NCI-H748 (cell line): ENCODE data around the gene CEP43.

Experiments
- DNase-seq: peaks from one replicate; lab custom pipeline; 2025; ENCODE audit not compliant: unreplicated experiment; lab: John Stamatoyannopoulos, UW

CEP43 gene

DNA sequence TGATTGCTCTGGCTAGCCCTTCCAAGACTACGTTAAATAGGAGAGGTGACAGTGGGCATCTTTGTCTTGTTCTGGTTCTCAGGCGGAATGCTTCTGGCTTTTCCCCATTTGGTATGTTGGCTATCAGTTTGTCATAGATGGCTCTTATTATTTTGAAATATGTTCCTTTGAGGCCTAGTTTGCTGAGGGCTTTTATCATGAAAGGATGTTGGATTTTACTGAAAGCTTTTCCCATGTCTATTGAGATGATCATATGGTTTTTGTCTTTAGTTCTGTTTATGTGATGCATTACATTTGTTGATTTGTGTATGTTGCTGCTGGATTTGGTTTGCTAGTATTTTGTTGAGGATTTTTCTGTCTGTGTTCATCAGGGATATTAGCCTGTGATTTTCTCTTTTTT is 32.9 kb upstream of the CEP43 start:
- no peak for DNase-seq

DNA sequence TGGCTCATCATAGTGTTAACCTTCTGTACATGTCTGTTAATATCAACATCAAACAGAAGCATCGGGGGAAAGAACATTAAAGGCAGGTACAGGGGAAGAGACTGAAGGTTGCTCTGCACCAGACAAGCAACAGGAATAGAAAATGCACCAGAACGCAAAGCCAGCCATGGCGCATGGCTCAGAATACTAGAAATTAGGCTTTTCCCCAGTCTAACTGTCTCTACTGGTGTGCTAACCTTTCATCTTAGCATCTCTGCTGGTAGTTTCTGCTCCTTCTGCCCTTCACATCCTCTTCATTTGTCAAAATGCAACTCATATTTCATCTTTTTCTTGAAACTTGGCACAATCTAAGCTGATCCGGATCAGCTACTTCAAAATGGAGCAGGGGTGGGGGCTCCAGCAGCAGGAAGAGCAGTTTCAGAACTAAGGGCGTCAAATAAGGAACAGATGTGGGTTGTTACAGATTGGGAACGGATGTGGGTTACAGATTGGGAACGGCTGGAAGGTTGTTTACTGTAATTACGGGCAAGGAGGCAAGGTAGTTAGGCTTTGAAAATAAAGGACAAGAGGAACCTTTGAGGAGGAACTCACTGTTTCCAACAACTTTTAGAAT is 29.7 kb upstream of the CEP43 start:
- DNase-seq: no peak

DNA sequence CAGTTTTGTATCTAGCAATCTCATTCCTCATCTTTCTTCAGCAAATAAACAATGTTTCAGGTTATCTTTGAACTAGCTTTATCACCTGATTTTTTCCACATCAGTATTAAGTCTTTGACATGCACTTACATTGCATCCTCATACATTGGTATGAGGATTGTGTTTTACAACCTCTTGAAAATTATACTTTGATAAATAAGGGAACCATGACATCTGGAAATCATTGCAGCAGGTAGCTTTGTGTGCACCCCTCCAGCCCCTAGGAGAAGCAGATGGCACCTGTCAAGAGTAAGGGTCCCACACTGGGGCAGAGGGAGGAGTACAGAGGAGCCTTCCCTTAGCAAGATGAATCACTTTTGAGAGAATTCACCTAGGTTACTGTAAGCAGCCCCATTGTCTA is 29.1 kb upstream of the CEP43 start:
- no peak for DNase-seq

DNA sequence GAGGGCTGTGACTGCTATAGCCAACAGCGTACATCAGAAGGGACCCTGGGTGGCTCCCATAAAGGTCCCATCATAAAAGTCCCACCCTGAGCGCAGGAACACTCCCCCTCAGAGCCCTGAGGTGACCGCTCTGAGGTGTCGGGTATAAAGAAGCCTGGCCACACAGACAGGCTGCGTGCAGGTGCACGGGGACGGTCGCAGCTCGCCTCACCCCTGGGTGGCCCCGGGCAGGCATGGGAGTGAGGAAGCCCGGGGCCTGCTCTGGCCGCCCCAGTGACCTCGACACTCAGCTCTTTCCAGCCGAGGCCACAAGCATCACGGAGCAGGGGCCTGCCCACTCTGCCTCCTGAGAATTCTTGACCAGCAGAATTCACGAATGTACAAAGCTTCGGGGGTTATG is 28.4 kb upstream of the CEP43 start:
- DNase-seq: no peak

DNA sequence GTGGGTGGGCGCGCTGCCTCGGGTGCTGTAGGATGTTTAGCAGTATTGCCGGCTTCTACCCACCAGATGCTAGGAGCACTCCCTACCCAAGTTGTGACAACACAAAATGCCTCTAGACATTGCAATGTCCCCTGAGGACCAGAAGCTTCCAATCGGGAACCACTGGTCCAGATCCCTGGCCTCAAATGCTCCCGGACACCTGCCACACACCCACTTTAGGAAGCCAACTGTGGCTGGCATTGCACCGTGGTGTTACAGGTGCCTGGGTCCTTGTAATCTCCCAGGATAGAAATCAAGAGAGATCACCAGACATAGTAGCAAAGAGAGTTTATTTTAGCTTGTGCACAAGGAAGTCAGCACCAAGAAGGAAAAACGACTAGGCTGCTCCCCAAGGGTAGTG is 27.9 kb upstream of the CEP43 start:
- DNase-seq: no peak

DNA sequence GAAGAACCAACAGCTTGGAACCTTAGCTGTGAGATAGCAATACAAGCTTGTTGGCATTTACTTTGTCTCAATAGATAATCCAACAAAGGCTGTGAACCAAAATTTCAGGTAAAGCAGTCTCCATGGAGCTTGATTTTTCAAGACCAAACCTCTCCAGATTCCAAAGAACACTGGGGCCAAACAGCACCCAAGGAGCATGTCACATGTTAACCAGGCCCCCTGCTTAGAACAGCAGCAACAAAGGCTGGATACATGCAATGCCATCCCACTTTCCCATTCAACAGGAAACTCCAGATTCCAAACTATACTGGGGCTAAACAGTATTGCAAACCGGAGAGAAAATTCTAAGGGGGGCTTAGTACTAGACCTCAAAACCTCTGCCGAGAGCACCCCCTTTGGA is 27.1 kb upstream of the CEP43 start:
- DNase-seq: no peak

DNA sequence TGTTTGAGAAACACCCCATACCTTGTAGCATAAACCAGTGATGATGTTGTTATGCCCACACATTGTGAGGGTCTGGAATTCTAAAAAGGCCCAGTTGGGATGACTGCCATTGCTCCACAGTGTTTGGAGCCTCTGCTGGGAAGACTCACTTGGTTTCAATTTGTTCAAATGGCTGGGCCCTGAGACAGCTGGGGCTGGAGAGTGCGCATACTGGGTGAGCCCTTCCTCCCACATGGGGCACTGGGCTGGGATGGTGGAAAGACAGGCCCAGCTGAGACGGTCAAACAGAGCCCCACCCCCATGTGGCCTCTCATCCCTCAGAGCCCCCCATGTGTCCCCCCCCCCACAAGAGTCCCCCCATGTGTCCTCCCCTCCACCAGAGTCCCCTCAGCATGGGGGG is 22.6 kb upstream of the CEP43 start:
- DNase-seq: no peak

DNA sequence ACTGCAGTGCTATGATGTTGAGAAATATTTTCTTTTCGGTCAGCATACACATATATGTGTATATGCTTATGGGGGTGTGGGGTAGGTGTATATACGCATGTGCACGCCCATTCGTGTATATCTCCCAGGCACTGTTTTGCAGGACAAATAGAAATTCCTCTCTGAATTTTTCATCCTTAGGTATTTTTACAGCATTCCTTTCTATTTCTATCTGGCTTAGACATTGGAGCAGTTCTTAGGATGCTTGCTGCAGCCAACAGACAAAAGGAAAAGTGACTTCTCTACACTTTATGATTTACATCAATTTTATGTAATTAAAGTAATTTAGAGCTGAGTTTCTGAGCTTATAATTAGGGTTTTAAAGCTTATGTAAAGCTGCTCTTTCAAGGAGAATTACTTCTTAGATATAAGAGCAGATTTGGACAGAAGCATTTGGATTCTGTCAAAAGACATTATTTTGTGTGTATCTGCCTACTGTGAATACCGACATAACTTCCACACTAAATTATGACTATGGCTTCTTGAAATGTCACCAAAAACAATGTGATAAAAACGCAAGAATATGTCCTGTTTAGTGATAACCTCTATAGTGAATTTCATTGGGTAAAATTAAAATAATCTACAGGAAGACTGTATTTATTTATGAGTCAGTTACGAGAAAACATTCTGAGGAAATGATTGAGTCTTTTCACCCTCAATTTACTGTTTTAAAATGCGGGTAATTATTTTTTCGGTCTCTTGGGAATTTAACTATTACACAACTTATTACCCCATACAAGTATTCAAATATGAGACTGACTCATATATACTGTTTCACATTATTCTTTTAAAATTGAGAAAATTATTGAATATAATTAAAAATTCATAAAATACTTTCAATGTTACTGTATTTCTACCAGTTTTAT is 21.3 kb upstream of the CEP43 start:
- DNase-seq: no peak

DNA sequence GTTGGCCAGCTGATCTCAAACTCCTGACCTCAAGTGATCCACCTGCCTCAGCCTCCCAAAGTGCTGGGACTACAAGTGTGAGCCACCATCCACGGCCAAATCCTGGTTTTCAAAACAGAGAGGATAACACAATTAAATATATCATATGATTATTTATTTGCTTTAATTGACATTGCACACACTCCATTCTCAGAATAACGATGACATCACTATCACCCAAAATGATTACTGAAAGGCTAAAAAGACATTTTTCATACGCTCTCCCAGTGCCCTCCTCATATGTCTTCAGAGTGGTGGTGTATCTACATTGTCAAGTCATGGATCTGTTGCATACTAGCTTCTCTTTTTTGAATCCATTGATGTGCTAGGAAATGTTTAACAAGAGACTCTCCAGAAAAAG is 18.5 kb upstream of the CEP43 start:
- DNase-seq: no peak

DNA sequence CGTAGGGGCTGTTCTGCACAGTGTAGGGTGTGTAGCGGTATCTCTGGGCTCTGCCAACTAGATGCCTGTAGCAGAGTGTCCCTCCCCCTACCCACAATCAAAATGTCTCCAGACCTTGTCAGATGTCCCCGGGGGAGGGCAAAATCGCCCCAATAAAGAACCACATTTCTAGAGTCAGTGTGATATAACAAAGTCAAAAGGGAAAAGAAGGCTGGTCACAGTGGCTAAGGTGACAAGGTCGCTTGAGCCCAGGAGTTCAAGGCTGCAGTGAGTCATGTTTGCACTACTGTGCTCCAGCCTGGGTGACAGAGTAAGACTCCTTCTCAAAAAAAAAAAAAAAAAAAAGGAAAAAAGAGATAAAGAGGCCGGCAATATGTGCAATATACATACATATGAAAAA is 11.7 kb upstream of the CEP43 start:
- no peak for DNase-seq

DNA sequence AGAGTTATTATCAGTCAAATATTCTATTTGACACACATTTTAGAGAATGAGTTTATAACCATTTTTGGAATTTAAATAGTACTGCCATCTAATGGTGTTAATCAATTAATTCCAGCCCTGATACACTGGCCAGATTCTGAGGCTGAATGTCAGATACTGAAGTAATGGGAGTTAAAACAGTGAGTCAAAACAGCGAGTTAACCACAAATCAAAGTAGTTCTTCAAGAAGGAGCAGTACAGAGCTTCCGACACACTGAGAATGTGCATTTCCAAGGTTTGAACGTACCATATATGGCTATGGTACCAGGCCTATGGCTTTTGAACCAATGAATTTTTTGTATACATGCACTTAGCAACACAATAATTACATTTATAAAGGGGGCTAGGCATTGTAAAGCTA is 11.3 kb upstream of the CEP43 start:
- no peak for DNase-seq

DNA sequence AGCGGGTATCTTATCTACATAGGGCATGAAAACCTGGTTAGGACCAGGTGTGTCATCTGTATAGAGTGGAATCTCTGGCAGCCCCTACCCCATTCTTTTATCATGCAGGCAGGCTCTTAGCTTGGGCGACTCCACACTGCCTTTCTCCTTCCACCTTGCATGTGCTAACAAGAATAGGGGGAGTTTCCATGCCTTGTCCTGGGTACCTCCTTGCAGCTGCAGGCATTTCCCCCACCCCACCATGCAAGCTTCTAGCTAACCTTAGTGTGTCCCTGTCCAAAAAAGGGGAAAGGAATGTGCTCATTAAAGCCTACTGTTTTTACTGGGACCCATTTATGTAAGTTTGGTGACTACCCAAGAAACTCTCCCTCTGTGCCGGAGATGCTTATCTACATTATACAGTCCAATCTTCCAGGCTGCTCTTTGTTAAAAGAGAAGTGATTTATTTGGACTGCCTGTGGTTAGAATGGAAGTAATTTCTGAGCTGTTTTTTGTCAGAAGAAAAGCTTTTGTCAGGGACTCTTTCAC is 10.5 kb upstream of the CEP43 start:
- no peak for DNase-seq

DNA sequence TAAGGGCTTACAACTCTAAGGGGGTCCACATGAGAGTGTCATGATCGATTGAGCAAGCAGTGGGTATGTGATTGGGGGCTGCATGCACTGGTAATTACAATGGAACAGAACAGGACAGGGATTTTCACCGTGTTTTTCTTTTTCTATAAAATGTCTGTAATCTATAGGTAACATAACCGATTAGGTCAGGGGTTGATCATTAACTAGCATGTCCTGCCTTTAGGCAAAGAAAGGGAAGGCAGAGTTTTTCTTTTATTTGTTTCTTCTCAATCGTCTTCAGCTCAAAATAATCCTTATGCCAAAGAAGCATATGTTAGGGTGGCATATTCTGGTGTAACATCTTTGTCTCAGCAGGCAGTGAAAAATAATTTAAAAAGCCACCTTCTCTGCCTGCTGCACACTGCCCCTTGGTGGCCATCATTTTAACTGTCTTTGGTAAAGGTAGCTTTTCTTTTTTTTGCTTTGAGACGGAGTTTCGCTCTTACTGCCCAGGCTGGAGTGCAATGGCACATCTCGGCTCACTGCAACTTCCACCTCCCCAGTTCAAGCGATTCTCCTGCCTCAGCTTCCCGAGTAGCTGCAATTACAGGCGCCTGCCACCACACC is 9.7 kb upstream of the CEP43 start:
- peak; percentile 26 for DNase-seq

DNA sequence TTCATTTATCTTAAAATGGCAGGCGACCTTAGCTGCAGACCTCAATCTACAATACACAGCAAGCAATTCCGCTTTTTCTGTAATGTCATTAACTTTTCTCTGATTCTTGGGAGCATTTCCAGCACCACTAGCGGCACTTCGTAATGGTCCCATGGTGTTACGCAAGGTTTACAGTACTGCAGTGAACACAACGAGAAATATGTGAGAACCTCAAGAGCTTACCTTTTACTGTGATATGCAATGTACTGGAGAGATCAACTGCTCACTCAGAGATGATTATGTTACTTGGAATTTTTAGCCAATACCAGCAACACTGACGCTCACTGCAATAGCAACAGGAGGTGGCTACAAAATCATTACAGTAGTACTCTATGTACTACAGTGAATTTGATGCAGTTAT is 2.8 kb upstream of the CEP43 start:
- DNase-seq: no peak

DNA sequence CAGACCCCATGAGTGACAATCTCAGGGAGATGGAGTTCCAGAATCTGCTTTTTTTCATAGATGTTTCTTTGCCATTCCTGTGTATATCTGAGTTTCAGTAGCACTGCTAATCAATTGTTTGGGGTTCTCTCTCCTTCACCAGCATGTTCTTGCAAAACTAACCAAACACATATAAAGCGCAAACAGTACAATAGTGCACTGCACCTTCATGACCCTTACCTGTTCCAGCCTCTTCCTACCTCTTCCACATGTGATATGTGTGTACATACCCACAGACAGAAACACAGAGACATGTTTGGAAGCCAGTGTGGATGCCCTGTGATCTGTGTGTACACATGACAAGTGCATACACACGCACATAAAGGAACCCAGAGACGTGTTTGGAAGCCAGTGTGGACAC is 1.8 kb upstream of the CEP43 start:
- DNase-seq: no peak

DNA sequence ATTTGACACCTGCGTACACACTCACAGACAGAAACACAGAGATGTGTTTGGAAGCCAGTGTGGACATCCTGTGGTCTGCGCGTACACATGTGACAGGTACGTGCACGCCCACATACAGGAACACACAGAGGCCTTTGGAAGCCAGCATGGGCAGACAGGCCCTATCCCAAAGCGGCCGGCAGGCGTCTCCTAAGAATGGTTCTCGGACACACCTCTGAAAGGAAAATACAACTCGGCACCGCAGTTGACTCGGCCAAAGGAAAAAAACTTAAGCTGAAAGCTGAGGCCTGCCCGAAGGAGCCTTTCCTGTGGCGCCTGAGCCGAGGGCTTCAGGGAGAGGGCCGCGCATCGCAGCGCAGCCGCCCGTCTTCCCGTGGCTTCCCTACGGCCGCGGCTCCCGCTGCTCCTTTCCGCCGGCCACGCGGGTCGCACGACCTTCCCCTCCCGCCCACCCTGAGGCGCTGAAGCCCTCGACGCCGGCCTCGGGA is 1.4 kb upstream of the CEP43 start:
- peak; percentile 76 for DNase-seq

DNA sequence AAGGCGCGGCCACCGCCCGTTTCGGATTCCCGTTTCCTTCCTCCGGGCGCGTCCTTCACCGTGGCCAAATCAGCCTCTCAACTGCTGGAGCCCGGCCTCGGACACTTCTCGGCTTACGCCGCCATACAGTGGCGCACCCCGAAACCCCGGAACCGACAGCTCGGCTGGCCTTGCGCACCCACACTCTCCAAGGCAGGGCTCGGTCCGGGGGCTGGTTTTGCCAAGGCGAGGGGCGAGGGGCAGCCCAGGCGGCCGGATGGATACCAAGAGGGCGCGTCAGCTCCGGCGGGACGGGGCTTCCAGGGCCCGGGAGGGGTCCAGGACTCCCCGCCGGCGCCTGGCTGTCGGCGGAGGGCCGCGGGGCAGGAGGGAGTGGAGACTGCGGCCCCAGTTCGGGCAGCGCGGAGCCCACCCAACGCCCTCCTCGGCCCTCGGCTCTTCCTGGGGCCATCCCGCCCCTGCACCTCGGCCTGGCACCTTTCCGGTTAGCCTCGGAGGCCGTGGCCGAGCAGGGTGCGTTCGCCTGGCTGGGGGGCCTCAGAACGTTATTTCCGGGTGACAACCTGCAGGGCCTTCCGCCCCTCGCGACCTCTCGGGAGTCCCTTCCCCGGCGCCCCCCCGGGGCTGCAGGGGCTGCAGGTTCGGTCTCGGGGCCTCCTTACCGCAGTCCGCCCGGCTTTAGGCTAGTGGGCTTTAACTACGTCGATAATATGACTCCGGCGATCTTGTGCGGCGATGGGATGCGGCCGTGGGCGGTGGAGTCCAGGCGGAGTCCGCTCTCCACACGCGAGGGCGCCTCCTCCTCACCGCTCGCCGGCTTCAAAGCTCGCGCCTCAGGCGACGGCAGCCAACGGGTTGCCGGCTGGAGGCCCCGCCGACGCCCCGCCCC is 697 bp upstream of the CEP43 start:
- peak; percentile 53 for DNase-seq

DNA sequence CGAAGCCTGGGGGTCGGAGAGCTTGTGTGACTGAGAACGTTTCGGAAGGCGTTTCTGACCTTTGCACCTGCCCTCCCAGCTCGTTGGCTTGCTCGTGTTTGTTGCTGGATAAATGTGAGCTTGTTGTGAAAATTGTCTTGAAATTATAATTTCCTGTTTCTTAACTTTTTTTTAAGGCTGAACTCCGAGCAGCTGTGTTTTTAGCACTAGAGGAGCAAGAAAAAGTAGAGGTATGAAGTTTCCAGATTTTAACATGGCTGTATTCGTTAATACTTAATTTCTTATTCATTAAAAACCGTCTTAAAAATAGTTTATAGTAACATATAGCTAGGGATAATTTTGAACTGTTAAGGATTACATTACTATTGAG is 672 bp downstream of the CEP43 start:
- no peak for DNase-seq

DNA sequence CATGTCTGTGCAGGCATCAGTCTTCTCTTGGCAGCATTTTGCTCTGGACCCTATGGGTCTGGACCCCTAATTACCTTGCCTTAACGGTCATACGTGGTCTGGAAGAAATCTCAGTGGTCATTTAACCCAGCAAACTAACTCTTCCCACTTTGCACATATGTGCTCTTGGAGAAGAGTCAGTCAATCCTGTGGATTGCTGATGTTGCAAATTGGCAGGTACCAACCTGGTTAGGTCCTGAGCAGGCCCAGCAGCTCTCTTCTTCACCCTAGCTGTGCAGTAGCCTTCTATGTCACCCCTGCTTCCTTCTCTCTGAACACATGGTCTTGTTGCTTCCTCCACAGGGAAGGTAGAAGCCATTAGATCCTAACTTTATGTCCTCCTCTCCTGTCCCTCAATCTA is 1.6 kb downstream of the CEP43 start:
- peak; percentile 4 for DNase-seq

DNA sequence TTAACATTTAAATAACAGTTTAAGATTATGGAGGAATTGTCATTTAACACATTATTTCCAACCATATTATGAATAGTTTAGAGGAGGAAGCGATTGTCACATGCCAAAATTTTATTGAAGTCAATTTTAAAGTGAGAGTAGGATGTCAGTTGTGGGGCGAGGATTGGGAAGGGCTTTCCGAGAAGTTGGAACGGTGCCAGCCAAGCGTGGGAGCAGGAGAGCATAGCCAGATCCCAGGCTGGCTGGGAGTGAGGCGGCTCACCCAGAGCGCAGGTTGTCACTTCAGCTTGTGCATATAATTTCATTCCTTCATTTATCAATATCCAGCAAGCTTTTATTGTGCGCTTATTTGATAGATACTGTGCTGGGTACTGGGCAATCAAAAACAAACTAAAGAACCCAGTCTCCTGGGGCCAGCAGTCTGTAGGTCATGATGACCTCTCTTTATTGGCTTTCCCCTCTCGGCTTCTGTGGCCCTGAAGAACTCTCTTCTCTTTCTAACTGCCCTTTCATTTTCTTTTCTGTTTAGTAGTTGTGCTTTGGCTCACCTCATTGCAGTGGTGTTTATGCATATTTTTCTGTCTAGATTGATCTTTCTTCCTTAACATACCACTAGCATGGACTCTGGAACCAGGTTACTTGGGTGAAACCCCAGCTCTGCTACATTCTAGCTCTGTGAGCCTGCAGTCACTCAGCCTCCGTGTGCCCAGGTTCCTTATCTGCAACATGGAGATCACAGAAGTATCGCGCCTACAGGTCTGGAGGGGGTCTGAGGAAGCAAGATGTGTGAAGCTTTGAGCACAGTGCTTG is 6.4 kb downstream of the CEP43 start:
- no peak for DNase-seq
